ENCODE measurements around the gene MUC22.
"Not testable (repeated sequence)": the region's sequence is repeated elsewhere in the genome, so short reads cannot be mapped to it uniquely, and the experiment has no call there.

The MUC22 gene

GRCh38 chr6:31041372-31041974, 31.2 kb downstream of the MUC22 start:
- DNase-seq: no peak

DNA sequence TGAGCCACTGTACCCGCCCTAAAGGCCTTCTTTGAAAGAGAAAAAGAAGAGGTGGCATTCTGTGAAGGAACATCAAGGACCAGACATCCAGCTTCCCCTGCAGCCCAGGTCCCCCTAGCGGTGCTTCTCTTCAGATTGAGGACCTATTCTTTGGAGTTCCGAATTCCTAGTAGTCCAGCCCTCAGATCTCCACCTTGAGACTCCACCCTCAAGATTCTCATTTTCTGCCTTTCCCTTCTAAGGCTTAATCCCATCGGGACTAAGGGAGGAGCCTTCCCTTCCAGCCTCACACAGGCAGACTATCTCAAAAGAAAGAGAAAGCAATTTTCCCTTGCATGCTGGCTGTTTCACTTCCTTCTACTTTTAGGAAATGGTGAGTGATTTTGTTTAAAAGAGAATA, 32.5 kb downstream of the MUC22 start:
- DNase-seq: no peak

DNA sequence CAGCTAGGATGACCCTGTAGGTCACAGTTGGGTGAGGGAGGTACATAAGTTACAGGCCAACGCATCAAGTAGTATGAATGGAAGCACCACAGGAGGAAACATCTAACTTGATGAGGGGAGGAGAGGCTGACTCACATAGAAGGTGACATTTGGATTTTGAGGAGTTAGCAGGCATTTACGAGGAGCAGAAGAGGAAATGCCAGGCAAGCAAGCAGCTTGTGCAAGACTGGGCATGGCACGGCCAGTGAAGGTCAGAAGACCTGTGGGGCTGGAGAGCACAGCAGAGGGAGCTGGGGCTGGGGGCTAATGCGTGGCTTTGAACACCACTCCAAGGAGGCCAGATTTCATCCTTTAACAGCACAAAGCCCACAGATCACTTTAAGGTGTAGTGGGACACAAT, 37.8 kb downstream of the MUC22 start:
- no peak for DNase-seq

DNA sequence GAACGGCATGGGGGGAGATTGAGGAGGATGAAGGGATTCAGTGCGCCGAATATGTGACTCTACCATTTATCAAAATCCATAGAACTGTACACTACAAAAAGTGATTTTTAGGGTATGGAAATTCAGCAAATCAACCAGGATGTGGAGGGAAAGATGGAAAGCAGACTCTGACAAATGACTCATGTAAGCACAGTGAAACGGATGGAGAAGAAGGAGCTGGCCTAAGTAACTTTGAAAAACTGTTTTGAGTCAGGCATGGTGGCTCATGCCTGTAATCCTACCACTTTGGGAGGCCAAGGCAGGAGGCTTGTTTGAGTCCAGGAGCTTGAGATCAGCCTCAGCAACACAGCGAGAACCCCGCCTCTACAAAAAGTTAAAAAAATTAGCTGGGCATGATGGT, 39.2 kb downstream of the MUC22 start:
- DNase-seq: no peak

DNA sequence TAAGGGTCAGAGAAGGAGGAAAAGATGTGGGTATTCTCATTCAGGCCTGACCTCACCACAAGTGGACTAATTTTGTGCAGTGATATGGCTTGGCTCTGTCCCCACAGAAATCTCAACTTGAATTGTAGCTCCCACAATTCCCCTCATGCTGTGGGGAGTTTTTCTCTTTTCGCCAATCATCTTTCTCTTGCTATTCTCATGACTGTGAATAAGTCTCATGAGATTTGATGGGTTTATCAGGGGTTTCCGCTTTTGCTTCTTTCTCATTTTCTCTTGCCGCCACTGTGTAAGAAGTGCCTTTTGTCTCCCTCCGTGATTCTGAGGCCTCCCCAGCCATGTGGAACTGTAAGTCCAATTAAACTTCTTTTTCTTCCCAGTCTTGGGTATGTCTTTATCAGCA, 42.9 kb downstream of the MUC22 start:
- DNase-seq: not testable (repeated sequence)

GRCh38 chr6:31053873-31054272, 43.6 kb downstream of the MUC22 start:
- no peak for DNase-seq

- DNase-seq: no peak
Observed at GRCh38 chr6:31055441-31055840, 45.2 kb downstream of the MUC22 start.

- DNase-seq: no peak
Observed at GRCh38 chr6:31057426-31058003, 47.2 kb downstream of the MUC22 start.

GRCh38 chr6:31058128-31058894, 48.0 kb downstream of the MUC22 start:
- DNase-seq: no peak

- no peak for DNase-seq
Observed at GRCh38 chr6:31060145-31060544, 49.9 kb downstream of the MUC22 start.

DNA sequence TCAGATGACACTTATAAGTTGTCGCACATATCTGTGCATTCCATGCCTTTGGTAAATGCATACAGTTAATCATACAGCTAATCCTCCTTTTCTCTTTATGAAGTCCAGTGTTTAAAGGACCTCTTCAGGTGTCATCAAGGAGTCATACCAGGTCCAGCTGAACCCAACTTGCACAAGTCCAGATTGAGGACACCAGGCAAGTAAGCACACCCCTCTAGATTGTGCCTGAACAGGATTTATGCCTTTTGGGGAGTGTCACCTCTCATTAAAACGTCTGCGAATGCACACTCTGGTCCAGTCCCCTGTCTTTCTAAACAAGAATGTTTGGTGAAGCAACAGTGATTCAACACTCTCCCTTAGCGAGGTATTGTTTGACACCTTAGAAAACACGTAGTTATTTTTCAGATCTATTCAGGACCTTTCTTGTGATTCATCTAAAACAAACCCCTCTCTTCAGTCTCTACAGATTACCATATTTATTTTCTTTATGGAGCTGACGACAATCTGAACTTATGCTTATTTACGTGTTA, 53.7 kb downstream of the MUC22 start:
- DNase-seq: no peak

- DNase-seq: no peak
Observed at GRCh38 chr6:31065556-31065955, 55.3 kb downstream of the MUC22 start.

DNA sequence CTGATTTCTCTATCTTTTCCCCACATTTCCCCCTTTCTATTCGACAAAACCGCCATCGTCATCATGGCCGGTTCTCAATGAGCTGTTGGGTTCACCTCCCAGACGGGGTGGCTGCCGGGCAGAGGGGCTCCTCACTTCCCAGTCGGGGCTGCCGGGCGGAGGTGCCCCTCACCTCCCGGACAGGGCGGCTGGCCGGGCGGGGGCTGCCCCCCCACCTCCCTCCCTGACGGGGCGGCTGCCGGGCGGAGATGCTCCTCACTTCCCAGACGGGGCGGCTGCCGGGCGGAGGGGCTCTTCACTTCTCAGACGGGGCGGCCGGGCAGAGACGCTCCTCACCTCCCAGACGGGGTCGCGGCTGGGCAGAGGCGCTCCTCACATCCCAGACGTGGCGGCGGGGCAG, 56.8 kb downstream of the MUC22 start:
- not testable (repeated sequence) for DNase-seq

- DNase-seq: not testable (repeated sequence)
Observed at GRCh38 chr6:31067891-31068668, 57.8 kb downstream of the MUC22 start.

- peak; percentile 67 for DNase-seq
Observed at GRCh38 chr6:31068669-31069340, 58.5 kb downstream of the MUC22 start.

GRCh38 chr6:31070711-31071197, 60.5 kb downstream of the MUC22 start:
- no peak for DNase-seq

- DNase-seq: no peak
Observed at GRCh38 chr6:31074401-31074800, 64.1 kb downstream of the MUC22 start.

DNA sequence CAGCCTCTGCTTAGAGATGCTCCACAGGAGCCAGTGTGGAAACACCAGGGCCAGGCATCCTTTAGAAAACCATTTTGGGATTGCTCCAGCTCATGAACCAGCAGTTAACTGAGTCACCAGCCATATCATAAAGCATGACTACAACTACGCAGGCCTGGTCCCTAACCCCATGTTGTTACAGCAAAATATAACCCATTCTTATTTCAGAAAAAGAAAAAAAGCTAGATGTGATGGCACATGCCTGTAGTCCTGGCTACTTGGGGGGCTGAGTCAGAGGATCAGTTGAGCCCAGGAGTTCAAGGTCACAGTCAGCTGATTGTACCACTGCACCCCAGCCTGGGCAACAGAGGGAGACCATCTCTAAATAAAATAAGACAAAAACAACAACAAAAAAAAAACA, 65.3 kb downstream of the MUC22 start:
- no peak for DNase-seq

- no peak for DNase-seq
Observed at GRCh38 chr6:31076611-31077010, 66.3 kb downstream of the MUC22 start.

DNA sequence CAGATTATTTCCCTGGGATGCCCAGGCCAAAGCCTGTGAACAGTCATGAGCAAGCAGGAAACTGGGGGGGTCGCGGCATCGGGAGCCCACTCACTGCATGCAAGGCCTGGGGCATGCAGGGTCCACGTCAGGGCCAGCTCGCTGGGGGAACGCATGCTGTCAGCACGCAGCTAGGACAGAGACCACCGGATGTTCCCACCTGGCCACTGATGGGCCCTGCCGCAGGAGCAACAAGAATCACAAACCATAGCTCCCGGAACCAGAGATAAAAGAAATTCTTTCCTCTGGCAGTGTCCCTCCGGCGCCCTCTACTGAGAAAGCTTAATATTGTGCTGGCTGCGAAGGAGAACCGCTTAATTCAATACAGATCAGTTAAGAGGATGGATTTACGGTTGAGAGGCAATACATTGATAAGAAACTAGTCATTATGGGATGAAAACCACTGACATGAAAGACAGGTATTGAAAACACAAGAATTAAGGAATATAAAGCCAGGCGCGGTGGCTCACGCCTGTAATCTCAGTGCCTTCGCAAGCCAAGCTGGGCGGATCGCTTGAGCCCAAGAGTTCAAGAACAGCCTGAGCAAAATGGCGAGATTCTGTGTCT, 69.5 kb downstream of the MUC22 start:
- peak; percentile 57 for DNase-seq

GRCh38 chr6:31081872-31082271, 71.6 kb downstream of the MUC22 start:
- DNase-seq: no peak

DNA sequence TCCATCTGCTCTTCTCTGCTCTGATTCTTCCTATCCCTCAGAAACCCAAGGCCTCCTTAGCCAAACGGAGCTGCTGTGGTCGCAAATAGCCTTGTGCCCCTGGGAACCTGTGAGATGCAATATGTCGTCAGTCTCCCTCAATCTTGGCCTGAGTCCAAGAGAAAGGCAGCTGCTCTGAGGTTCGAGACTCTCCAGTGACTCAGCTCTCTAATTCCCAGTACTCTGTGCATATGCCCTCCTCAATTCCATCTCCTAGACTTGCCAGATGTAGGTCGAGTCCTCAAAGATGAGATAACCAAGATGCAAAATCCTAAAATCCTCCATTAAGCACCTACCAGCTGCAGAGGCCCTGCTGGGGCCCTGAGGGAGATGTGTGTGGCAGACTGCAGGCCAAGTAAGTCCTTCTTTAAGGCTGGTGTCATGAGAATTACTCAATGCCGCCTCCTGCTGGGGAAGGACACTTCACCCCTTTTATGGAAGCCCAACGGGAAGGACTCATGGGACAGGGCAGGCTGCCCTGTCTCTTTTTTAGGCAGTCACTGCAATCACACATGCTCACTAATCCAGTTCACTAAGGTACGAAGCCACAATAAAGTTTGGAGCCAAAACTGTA, 73.6 kb downstream of the MUC22 start:
- peak; percentile 38 for DNase-seq
